HCT116 (cell line): Measurements from ENCODE around the gene ANAPC4. TPM values are rescaled to one million over a fixed set of nuclear protein-coding genes. Genes with fewer than 3 reads are reported as not detected.
A peak's percentile ranks its signal among the peaks of the same experiment; 100 is the strongest.

Source experiments
- ATAC-seq: fragments of 200-7000 bp; cut with Tn5 transposase; 2 replicates; pipeline ENCODE4 v1.9.1; 2020; ENCODE audit warnings: mild to moderate bottlenecking, moderate library complexity
- BruUV-seq: library from RNA; stranded (reverse); fragments of 400-500 nt; replicated peaks from 2 replicates; lab custom pipeline; 2021; lab: Mats Ljungman, UMichigan
- CTCF ChIA-PET: fragments of 300-600 bp; sonication (Branson Sonifier 250); formaldehyde crosslinking; loops from one replicate; lab custom pipeline; 2021; ENCODE audit warnings: antibody characterized with exemption; lab: Charles Lee
- POLR2A ChIA-PET: fragments of 300-600, 350-600 bp; sonication (Branson Sonifier 250); formaldehyde crosslinking; loops from one replicate; lab custom pipeline; 2021; ENCODE audit warnings: antibody characterized with exemption; lab: Charles Lee
- RAD21 ChIA-PET, 2 experiments: fragments of 300-600 bp; sonication (Branson Sonifier 250); formaldehyde crosslinking; loops; one replicate each; lab custom pipeline; 2023; ENCODE audit warnings: low total read pairs in 2 of 2; ENCODE audit not compliant: uncharacterized antibody in 2 of 2, unreplicated experiment in 2 of 2, low non-redundant PET in 1 of 2; lab: Charles Lee
- DNase-seq: peaks from one replicate; pipeline ENCODE4 v3.0.0-alpha.2; 2010; ENCODE audit warnings: low read depth, low spot score
- H2AFZ ChIP-seq: fragments of 200-600 bp; shearing (Covaris generic), sonication (generic); 2 replicates; pipeline ENCODE4 v1.6.1; 2017; ENCODE audit warnings: low read depth, mixed run types, mixed read lengths, antibody characterized with exemption, low read length; ENCODE audit not compliant: poor library complexity, severe bottlenecking
- H3K27ac ChIP-seq: 2 replicates; pipeline ENCODE4 v1.5.1; 2012; ENCODE audit warnings: low read depth, low read length
- H3K27me3 ChIP-seq: fragments of 200-600 bp; sonication (generic); 2 replicates; pipeline ENCODE4 v1.6.1; 2016; ENCODE audit warnings: mixed run types, low read length, mixed read lengths; ENCODE audit not compliant: insufficient read depth
- H3K36me3 ChIP-seq, 2 experiments: fragments of 200-500 bp in 1 of 2; fragments of 200-600 bp in 1 of 2; sonication (Bioruptor generic) in 1 of 2; sonication (generic) in 1 of 2; 2 replicates each; pipeline versions ENCODE4 v1.5.1 to v1.6.1; 2014 to 2016; ENCODE audit warnings: low read length in 2 of 2, inconsistent platforms in 1 of 2, mixed read lengths in 1 of 2, mixed run types in 1 of 2; ENCODE audit not compliant: insufficient read depth in 2 of 2, control insufficient read depth in 1 of 2
- H3K4me1 ChIP-seq, 2 experiments: fragments of 200-600 bp in 1 of 2; sonication (generic) in 1 of 2; 2 replicates each; pipeline versions ENCODE4 v1.5.1 to v1.6.1; 2012 to 2017; ENCODE audit warnings: low read length in 2 of 2, inconsistent platforms in 1 of 2, mild to moderate bottlenecking in 1 of 2, mixed read lengths in 1 of 2, mixed run types in 1 of 2, moderate library complexity in 1 of 2; ENCODE audit not compliant: insufficient read depth in 2 of 2, control insufficient read depth in 1 of 2
- H3K4me2 ChIP-seq: fragments of 200-600 bp; sonication (generic); 2 replicates; pipeline ENCODE4 v1.6.1; 2017; ENCODE audit warnings: mixed run types, low read length, mixed read lengths
- H3K4me3 ChIP-seq, 2 experiments: fragments of 200-600 bp in 1 of 2; sonication (generic) in 1 of 2; replicated peaks in 1 of 2; 2 replicates each; pipeline ENCODE4 v1.5.1; 2011 to 2016; ENCODE audit warnings: low read length in 2 of 2, control low read depth in 1 of 2, low read depth in 1 of 2, mild to moderate bottlenecking in 1 of 2, mixed read lengths in 1 of 2, mixed run types in 1 of 2
- H3K79me2 ChIP-seq: fragments of 200-600 bp; sonication (generic); 2 replicates; pipeline ENCODE4 v1.6.1; 2017; ENCODE audit warnings: mild to moderate bottlenecking, mixed run types, low read length, moderate library complexity, mixed read lengths; ENCODE audit not compliant: insufficient read depth
- H3K9ac ChIP-seq: fragments of 200-600 bp; sonication (generic); 2 replicates; pipeline ENCODE4 v1.6.1; 2016; ENCODE audit warnings: low read length, mixed read lengths
- H3K9me2 ChIP-seq: fragments of 200-600 bp; sonication (generic), shearing (Covaris generic); 2 replicates; pipeline ENCODE4 v1.6.1; 2017; ENCODE audit warnings: mixed run types, mild to moderate bottlenecking, moderate library complexity; ENCODE audit not compliant: insufficient read depth
- H3K9me3 ChIP-seq, 2 experiments: fragments of 200-500 bp in 1 of 2; fragments of 200-600 bp in 1 of 2; sonication (Bioruptor generic) in 1 of 2; sonication (generic) in 1 of 2; 2 replicates each; pipeline ENCODE4 v1.6.1; 2014 to 2017; ENCODE audit warnings: low read length in 2 of 2, mixed read lengths in 2 of 2, inconsistent platforms in 1 of 2, low read depth in 1 of 2, mild to moderate bottlenecking in 1 of 2, mixed run types in 1 of 2, moderate library complexity in 1 of 2; ENCODE audit not compliant: control insufficient read depth in 1 of 2, insufficient read depth in 1 of 2
- H4K20me1 ChIP-seq: fragments of 200-600 bp; sonication (generic), shearing (Covaris generic); 2 replicates; pipeline ENCODE4 v1.6.1; 2017; ENCODE audit warnings: mixed run types, mild to moderate bottlenecking, moderate library complexity; ENCODE audit not compliant: insufficient read depth
- ATF3 ChIP-seq: IDR thresholded peaks from 2 replicates; pipeline ENCODE4 v1.6.1; 2012
- EZH2phosphoT487 ChIP-seq: fragments of 200-600 bp; IDR thresholded peaks from 2 replicates; pipeline ENCODE4 v1.6.1; 2018; ENCODE audit warnings: antibody characterized with exemption, borderline replicate concordance
- FOSL1 ChIP-seq: IDR thresholded peaks from 2 replicates; pipeline ENCODE4 v1.6.1; 2012; ENCODE audit warnings: low read depth
- MAX ChIP-seq: IDR thresholded peaks from 2 replicates; pipeline ENCODE4 v1.6.1; 2012
- POLR2AphosphoS5 ChIP-seq: IDR thresholded peaks from 2 replicates; pipeline ENCODE4 v1.6.1; 2011; ENCODE audit warnings: mild to moderate bottlenecking, low read depth, low read length, moderate library complexity
- SRF ChIP-seq: IDR thresholded peaks from 2 replicates; pipeline ENCODE4 v1.6.1; 2012; ENCODE audit warnings: low read depth
- YY1 ChIP-seq: IDR thresholded peaks from 2 replicates; pipeline ENCODE4 v1.6.1; 2011; ENCODE audit warnings: low read length, low read depth, moderate library complexity, mild to moderate bottlenecking; ENCODE audit not compliant: insufficient replicate concordance; ENCODE audit errors: extremely low read depth
- ZNF274 ChIP-seq: fragments of 200-500 bp; sonication (Bioruptor generic); IDR thresholded peaks from 2 replicates; pipeline ENCODE4 v1.6.1; 2014; ENCODE audit warnings: mild to moderate bottlenecking, low read depth, low read length, inconsistent platforms
- intact Hi-C: fragments of 100-400 bp; cut with micrococcal nuclease; formaldehyde crosslinking; loops from 2 replicates; pipeline ENCODE4 v1.10.0; 2022
- total RNA-seq: library from RNA; stranded (reverse); gene quantifications from one replicate; pipeline ENCODE4 v1.2.1, GENCODE V29; 2021; ENCODE audit not compliant: unreplicated experiment

ANAPC4 gene
- total RNA-seq, 1 experiment from 2014 or later = 29.2 TPM

- BruUV-seq = TSS peak; percentile 58
- ATAC-seq (peak; percentile 3; the same call in 1 of the 2 replicates), DNase-seq (no peak)
- H3K27me3 ChIP-seq = no peaks in the 10 kb centered on the region
- CTCF ChIA-PET = interaction anchor here (1.0 to 1.9 kb wide), 2 partner anchors 11 to 65 kb away, joined by 6 to 7 read pairs; partner anchors contain the start of gene ZCCHC4
- H3K9ac ChIP-seq = peak overlapping the region; percentile 84
- peaks cover 4 to 18% of the 10 kb centered on the region in 2 experiments; a peak in 3 of 4 replicates for H3K36me3 ChIP-seq
- peaks cover 0 to 3% of the 10 kb centered on the region in 2 experiments; a peak in 1 of 4 replicates for H3K9me3 ChIP-seq
- H3K79me2 ChIP-seq = peaks cover 35% of the 10 kb centered on the region
- TF ChIP-seq YY1 (peak; percentile 85), EZH2phosphoT487 (no peak)
- peak overlapping the region; percentile 94 for H3K4me2 ChIP-seq
- RAD21 ChIA-PET = no interaction called here
- H3K9me2 ChIP-seq = no peaks in the 10 kb centered on the region
- POLR2A ChIA-PET = interaction anchor here (1.8 kb wide), 1 partner anchor 10 kb away, joined by 7 read pairs; no protein-coding TSS in a partner anchor
- H2AFZ ChIP-seq = no peak overlapping the region
- H3K4me3 ChIP-seq = peak overlapping the region; percentile 91 to 95
- peak overlapping the region; percentile 65 for H3K27ac ChIP-seq
- intact Hi-C loops = no loop called here
- no peaks in the 10 kb centered on the region for H4K20me1 ChIP-seq
- peaks cover 8 to 19% of the 10 kb centered on the region in 2 experiments for H3K4me1 ChIP-seq
Observed at GRCh38 chr4:25377572-25378436, 741 bp downstream of the ANAPC4 start.

GRCh38 chr4:25378437-25378743 lies 1.3 kb downstream of the ANAPC4 start:
- Histone ChIP-seq H3K4me2 (peak overlapping the region; percentile 94), H3K4me1 (peaks cover 8 to 19% of the 10 kb centered on the region in 2 experiments), H3K9ac (no peak overlapping the region), H3K27ac (no peak overlapping the region), H3K9me3 (peaks cover 0 to 3% of the 10 kb centered on the region in 2 experiments; a peak in 1 of 4 replicates), H3K9me2 (no peaks in the 10 kb centered on the region), H3K4me3 (peak overlapping the region; percentile 91 to 95), H3K27me3 (no peaks in the 10 kb centered on the region), H3K36me3 (peaks cover 8 to 18% of the 10 kb centered on the region in 2 experiments; a peak in 3 of 4 replicates), H2AFZ (no peak overlapping the region), H4K20me1 (no peaks in the 10 kb centered on the region), H3K79me2 (peaks cover 35% of the 10 kb centered on the region)
- ChIA-PET CTCF (no interaction called here), RAD21 (no interaction called here), POLR2A (no interaction called here)
- no TSS peak for BruUV-seq
- intact Hi-C loops = no loop called here
- TF ChIP-seq FOSL1 = no peak
- no peak for TF ChIP-seq MAX
- no peak for TF ChIP-seq POLR2AphosphoS5
- no peak for TF ChIP-seq ZNF274
- TF ChIP-seq ATF3 = no peak
- TF ChIP-seq SRF = no peak
- ATAC-seq (no peak), DNase-seq (no peak)
